OCI-LY7 (cell line): Measurements from ENCODE around the gene NPDC1. TPM values are rescaled to one million over a fixed set of nuclear protein-coding genes. Genes with fewer than 3 reads are reported as not detected.

Source experiments
- BruUV-seq: library from RNA; stranded (reverse); fragments of 400-500 nt; replicated peaks from 2 replicates; lab custom pipeline; 2021; lab: Mats Ljungman, UMichigan
- CTCF ChIA-PET: fragments of 300-600 bp; sonication (Branson Sonifier 250); formaldehyde crosslinking; loops from one replicate; lab custom pipeline; 2022; ENCODE audit warnings: antibody characterized with exemption; ENCODE audit not compliant: unreplicated experiment; lab: Charles Lee
- POLR2A ChIA-PET: fragments of 300-600 bp; sonication (Branson Sonifier 250); formaldehyde crosslinking; loops from one replicate; lab custom pipeline; 2022; ENCODE audit warnings: antibody characterized with exemption; lab: Charles Lee
- DNase-seq: peaks from one replicate; pipeline ENCODE4 v3.0.0-alpha.2; 2015; ENCODE audit warnings: low spot score
- H2AFZ ChIP-seq: fragments of 200-600 bp; sonication (generic), shearing (Covaris generic); 2 replicates; pipeline ENCODE4 v1.6.1; 2014; ENCODE audit warnings: mild to moderate bottlenecking, antibody characterized with exemption, low read length, moderate library complexity
- H3K27ac ChIP-seq: fragments of 200-600 bp; sonication (generic); 2 replicates; pipeline ENCODE4 v1.5.1; 2014; ENCODE audit warnings: mixed run types, low read depth, mild to moderate bottlenecking, moderate library complexity, low read length, inconsistent platforms; ENCODE audit not compliant: poor library complexity, severe bottlenecking
- H3K36me3 ChIP-seq: fragments of 200-600 bp; sonication (generic); 2 replicates; pipeline ENCODE4 v1.6.1; 2014; ENCODE audit warnings: mild to moderate bottlenecking, antibody characterized with exemption, low read length, moderate library complexity, mixed read lengths; ENCODE audit not compliant: insufficient read depth
- H3K4me1 ChIP-seq: fragments of 200-600 bp; sonication (generic); 2 replicates; pipeline ENCODE4 v1.5.1; 2014; ENCODE audit warnings: mild to moderate bottlenecking, low read length; ENCODE audit not compliant: insufficient read depth, poor library complexity, severe bottlenecking
- H3K4me2 ChIP-seq: fragments of 200-600 bp; sonication (generic); 2 replicates; pipeline ENCODE4 v1.6.1; 2014; ENCODE audit warnings: mild to moderate bottlenecking, low read length
- H3K4me3 ChIP-seq: fragments of 200-600 bp; sonication (generic); 2 replicates; pipeline ENCODE4 v1.5.1; 2014; ENCODE audit warnings: mild to moderate bottlenecking, low read depth, low read length; ENCODE audit not compliant: poor library complexity, severe bottlenecking
- H3K79me2 ChIP-seq: fragments of 200-600 bp; sonication (generic); 2 replicates; pipeline ENCODE4 v1.6.1; 2016; ENCODE audit warnings: low read depth, mild to moderate bottlenecking, low read length, moderate library complexity, mixed read lengths; ENCODE audit not compliant: insufficient read depth
- H3K9me2 ChIP-seq: fragments of 200-600 bp; sonication (generic); 2 replicates; pipeline ENCODE4 v1.6.1; 2016; ENCODE audit warnings: mild to moderate bottlenecking, low read length, mixed read lengths; ENCODE audit not compliant: insufficient read depth
- H3K9me3 ChIP-seq: fragments of 200-600 bp; sonication (generic); 2 replicates; pipeline ENCODE4 v1.6.1; 2014; ENCODE audit warnings: mild to moderate bottlenecking, mixed run types, low read length, mixed read lengths
- H4K20me1 ChIP-seq: fragments of 200-600 bp; sonication (generic); 2 replicates; pipeline ENCODE4 v1.6.1; 2014; ENCODE audit warnings: mild to moderate bottlenecking, antibody characterized with exemption, low read length, moderate library complexity, mixed read lengths; ENCODE audit not compliant: insufficient read depth
- EZH2phosphoT487 ChIP-seq: fragments of 200-600 bp; sonication (generic); IDR thresholded peaks from 2 replicates; pipeline ENCODE4 v1.6.1; 2018; ENCODE audit warnings: low read depth, borderline replicate concordance, mild to moderate bottlenecking, mixed run types, antibody characterized with exemption, low read length, moderate library complexity, mixed read lengths
- intact Hi-C: fragments of 100-400 bp; cut with micrococcal nuclease; formaldehyde crosslinking; loops from one replicate; pipeline ENCODE4 v1.10.0; 2022; ENCODE audit not compliant: unreplicated experiment
- total RNA-seq, 2 experiments: library from RNA; depleted of rRNA in 1 of 2; stranded (reverse); fragments of >200 nt in 1 of 2; shearing (Covaris generic) in 1 of 2; gene quantifications; 2 replicates each; pipeline ENCODE4 v1.2.3, GENCODE V29; 2014 to 2022
- TF ChIP-seq, protein P1 (sequence below): fragments of 200-600 bp; sonication (generic); conservative IDR thresholded peaks from 2 replicates; pipeline ENCODE4 v1.5.1; 2014; ENCODE audit warnings: mild to moderate bottlenecking, antibody characterized with exemption, low read length, moderate library complexity, mixed read lengths

The NPDC1 gene
- total RNA-seq, 2 experiments from 2014 or later, result 0.32 to 0.38 TPM

DNA sequence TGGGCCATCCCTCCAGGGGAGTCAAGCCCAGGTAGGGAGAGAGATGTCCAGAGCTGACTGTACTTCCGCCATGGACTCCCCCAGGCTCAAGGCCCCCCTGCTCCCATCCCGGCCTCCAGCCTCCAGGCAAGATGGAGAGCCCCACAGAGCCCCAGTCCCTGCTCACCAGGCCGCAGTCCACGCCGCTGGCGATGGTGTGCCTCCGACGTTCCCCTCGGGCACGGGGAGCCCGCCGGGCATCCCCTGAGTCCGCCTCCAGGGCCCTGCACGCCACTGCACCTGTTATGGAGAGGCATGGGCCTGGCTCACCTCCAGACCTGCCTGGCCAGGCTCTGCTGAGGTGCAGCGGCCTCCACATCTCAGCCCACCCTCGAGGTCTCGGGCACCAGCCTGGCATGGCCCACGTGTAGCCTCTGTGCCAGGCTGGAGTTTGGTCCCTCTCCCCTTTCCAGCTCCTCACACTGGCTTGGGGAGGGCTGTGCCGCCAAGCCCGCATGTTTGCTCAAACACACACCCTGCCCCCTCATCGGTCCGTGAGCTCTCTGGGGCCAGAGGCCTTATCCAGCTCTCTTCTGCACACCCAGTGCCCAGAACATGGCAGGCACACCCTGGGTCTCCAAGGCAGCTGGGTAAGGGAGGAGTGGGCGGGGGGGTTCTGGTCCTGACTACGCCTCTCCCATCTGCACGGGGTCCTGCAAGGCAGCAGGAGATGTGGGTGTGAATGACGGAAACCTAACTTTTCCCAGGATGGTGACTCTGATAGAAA is 20.3 kb upstream of the NPDC1 start:
- no peaks in the 10 kb centered on the region for H3K9me2 ChIP-seq
- no peak for TF ChIP-seq EZH2phosphoT487
- TF ChIP-seq, protein P1, sequence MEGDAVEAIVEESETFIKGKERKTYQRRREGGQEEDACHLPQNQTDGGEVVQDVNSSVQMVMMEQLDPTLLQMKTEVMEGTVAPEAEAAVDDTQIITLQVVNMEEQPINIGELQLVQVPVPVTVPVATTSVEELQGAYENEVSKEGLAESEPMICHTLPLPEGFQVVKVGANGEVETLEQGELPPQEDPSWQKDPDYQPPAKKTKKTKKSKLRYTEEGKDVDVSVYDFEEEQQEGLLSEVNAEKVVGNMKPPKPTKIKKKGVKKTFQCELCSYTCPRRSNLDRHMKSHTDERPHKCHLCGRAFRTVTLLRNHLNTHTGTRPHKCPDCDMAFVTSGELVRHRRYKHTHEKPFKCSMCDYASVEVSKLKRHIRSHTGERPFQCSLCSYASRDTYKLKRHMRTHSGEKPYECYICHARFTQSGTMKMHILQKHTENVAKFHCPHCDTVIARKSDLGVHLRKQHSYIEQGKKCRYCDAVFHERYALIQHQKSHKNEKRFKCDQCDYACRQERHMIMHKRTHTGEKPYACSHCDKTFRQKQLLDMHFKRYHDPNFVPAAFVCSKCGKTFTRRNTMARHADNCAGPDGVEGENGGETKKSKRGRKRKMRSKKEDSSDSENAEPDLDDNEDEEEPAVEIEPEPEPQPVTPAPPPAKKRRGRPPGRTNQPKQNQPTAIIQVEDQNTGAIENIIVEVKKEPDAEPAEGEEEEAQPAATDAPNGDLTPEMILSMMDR, result no peak
- no peak overlapping the region for H2AFZ ChIP-seq
- H3K27ac ChIP-seq, result no peak overlapping the region
- POLR2A ChIA-PET, result no interaction called here
- peaks cover 23% of the 10 kb centered on the region; the same call in 1 of the 2 replicates for H3K36me3 ChIP-seq
- CTCF ChIA-PET, result interaction anchor here (0.9 to 1.0 kb wide), 2 partner anchors 20 to 31 kb away, joined by 3 read pairs; partner anchors contain the start of gene NPDC1
- H3K9me3 ChIP-seq, result no peaks in the 10 kb centered on the region
- no peaks in the 10 kb centered on the region for H4K20me1 ChIP-seq
- intact Hi-C loops, result loop anchor here (2.0 kb wide), 1 partner anchor 19 kb away; the partner anchor contains the start of gene NPDC1
- DNase-seq, result no peak
- no peak overlapping the region for H3K4me2 ChIP-seq
- no peak overlapping the region for H3K4me3 ChIP-seq
- no TSS peak for BruUV-seq
- peaks cover 21% of the 10 kb centered on the region for H3K4me1 ChIP-seq
- H3K79me2 ChIP-seq, result peaks cover 14% of the 10 kb centered on the region; the same call in 1 of the 2 replicates

- H3K4me3 ChIP-seq, result no peak overlapping the region
- TF ChIP-seq EZH2phosphoT487, result no peak
- TF ChIP-seq, protein P1, result no peak
- peaks cover 23% of the 10 kb centered on the region; the same call in 1 of the 2 replicates for H3K36me3 ChIP-seq
- H3K9me3 ChIP-seq, result no peaks in the 10 kb centered on the region
- POLR2A ChIA-PET, result no interaction called here
- DNase-seq, result no peak
- CTCF ChIA-PET, result interaction anchor here (0.9 kb wide), 1 partner anchor 19 kb away, joined by 3 read pairs; the partner anchor contains the start of gene NPDC1
- H3K79me2 ChIP-seq, result peaks cover 14% of the 10 kb centered on the region; the same call in 1 of the 2 replicates
- no peaks in the 10 kb centered on the region for H3K9me2 ChIP-seq
- H3K27ac ChIP-seq, result no peak overlapping the region
- H4K20me1 ChIP-seq, result no peaks in the 10 kb centered on the region
- no peak overlapping the region for H3K4me2 ChIP-seq
- no peak overlapping the region for H2AFZ ChIP-seq
- intact Hi-C loops, result no loop called here
- no TSS peak for BruUV-seq
- peaks cover 14% of the 10 kb centered on the region for H3K4me1 ChIP-seq
These were observed 19.5 kb upstream of the NPDC1 start for GRCh38 chr9:137065336-137065967.

DNA sequence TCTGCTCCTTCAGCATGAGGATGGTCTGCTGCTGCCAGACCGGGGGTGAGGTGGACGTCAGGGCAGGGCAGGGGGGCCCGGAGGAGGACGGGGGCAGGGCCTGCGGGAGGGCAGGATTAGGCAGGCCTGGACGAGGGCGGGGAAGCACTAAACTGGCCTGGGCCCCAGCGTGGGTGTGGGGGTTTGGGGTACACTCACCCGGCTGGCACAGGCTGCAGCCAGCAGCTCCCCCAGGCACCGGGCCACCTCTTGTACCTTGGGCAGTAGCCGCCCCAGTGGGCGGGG is 18.8 kb upstream of the NPDC1 start:
- CTCF ChIA-PET, result no interaction called here
- no peaks in the 10 kb centered on the region for H3K9me3 ChIP-seq
- no peak overlapping the region for H3K4me3 ChIP-seq
- H3K9me2 ChIP-seq, result no peaks in the 10 kb centered on the region
- no TSS peak for BruUV-seq
- H2AFZ ChIP-seq, result no peak overlapping the region
- H3K4me1 ChIP-seq, result peaks cover 14% of the 10 kb centered on the region
- TF ChIP-seq, protein P1, result no peak
- no peak for TF ChIP-seq EZH2phosphoT487
- peaks cover 23% of the 10 kb centered on the region; the same call in 1 of the 2 replicates for H3K36me3 ChIP-seq
- intact Hi-C loops, result no loop called here
- POLR2A ChIA-PET, result no interaction called here
- H3K27ac ChIP-seq, result no peak overlapping the region
- DNase-seq, result no peak
- H3K4me2 ChIP-seq, result no peak overlapping the region
- H3K79me2 ChIP-seq, result peaks cover 14% of the 10 kb centered on the region; the same call in 1 of the 2 replicates
- H4K20me1 ChIP-seq, result no peaks in the 10 kb centered on the region
